ENCODE measurements around the gene RNF43. TPM values are rescaled to one million over a fixed set of nuclear protein-coding genes. Genes with fewer than 3 reads are reported as not detected.

RNF43 gene
- total RNA-seq, 1 experiment from 2014 or later = 2.9 TPM

GRCh38 chr17:58409432-58409831 is 7.9 kb downstream of the RNF43 start:
- no TSS peak for BruUV-seq (replicated peaks)
- H3K27me3 Mint-ChIP-seq (ENCODE audit: unreplicated experiment) = no peaks in the 10 kb centered on the region
- no peaks in the 10 kb centered on the region for H3K36me3 Mint-ChIP-seq (ENCODE audit: insufficient read depth, unreplicated experiment)
- TF ChIP-seq CTCF (IDR thresholded peaks at IDR 0.05; ENCODE audit: unreplicated experiment) = no peak
- no peaks in the 10 kb centered on the region for H3K9me3 Mint-ChIP-seq (ENCODE audit: low read depth, unreplicated experiment)
- intact Hi-C loops (cut with micrococcal nuclease; ENCODE audit: unreplicated experiment) = no loop called here
- DNase-seq = no peak
- no peak overlapping the region for H3K4me3 Mint-ChIP-seq (ENCODE audit: low read depth, unreplicated experiment)
- CTCF ChIA-PET = no interaction called here
- H3K4me1 Mint-ChIP-seq (ENCODE audit: low read depth, unreplicated experiment) = peaks cover 13% of the 10 kb centered on the region
- no peak overlapping the region for H3K27ac Mint-ChIP-seq (ENCODE audit: unreplicated experiment)

GRCh38 chr17:58403311-58403710 is 14.0 kb downstream of the RNF43 start:
- Mint-ChIP-seq H3K4me1 (ENCODE audit: low read depth, unreplicated experiment) (peaks cover 22% of the 10 kb centered on the region), H3K27ac (ENCODE audit: unreplicated experiment) (no peak overlapping the region), H3K27me3 (ENCODE audit: unreplicated experiment) (no peaks in the 10 kb centered on the region), H3K4me3 (ENCODE audit: low read depth, unreplicated experiment) (no peak overlapping the region), H3K36me3 (ENCODE audit: insufficient read depth, unreplicated experiment) (no peaks in the 10 kb centered on the region), H3K9me3 (ENCODE audit: low read depth, unreplicated experiment) (no peaks in the 10 kb centered on the region)
- no TSS peak for BruUV-seq (replicated peaks)
- CTCF ChIA-PET = no interaction called here
- TF ChIP-seq CTCF (IDR thresholded peaks at IDR 0.05; ENCODE audit: unreplicated experiment) = no peak
- intact Hi-C loops (cut with micrococcal nuclease; ENCODE audit: unreplicated experiment) = loop anchor here (2.0 kb wide), 1 partner anchor 15 kb away; no protein-coding TSS in a partner anchor
- DNase-seq = no peak

- CTCF ChIA-PET = no interaction called here
Observed at GRCh38 chr17:58402679-58403078, 14.7 kb downstream of the RNF43 start.

GRCh38 chr17:58402047-58402446 is 15.3 kb downstream of the RNF43 start:
- CTCF ChIA-PET = no interaction called here
- TF ChIP-seq CTCF (IDR thresholded peaks at IDR 0.05; ENCODE audit: unreplicated experiment) = no peak
- intact Hi-C loops (cut with micrococcal nuclease; ENCODE audit: unreplicated experiment) = loop anchor here (2.0 kb wide), 1 partner anchor 13 kb away; no protein-coding TSS in a partner anchor
- Mint-ChIP-seq H3K36me3 (ENCODE audit: insufficient read depth, unreplicated experiment) (no peaks in the 10 kb centered on the region), H3K9me3 (ENCODE audit: low read depth, unreplicated experiment) (no peaks in the 10 kb centered on the region), H3K4me3 (ENCODE audit: low read depth, unreplicated experiment) (no peak overlapping the region), H3K27me3 (ENCODE audit: unreplicated experiment) (no peaks in the 10 kb centered on the region), H3K4me1 (ENCODE audit: low read depth, unreplicated experiment) (peaks cover 30% of the 10 kb centered on the region), H3K27ac (ENCODE audit: unreplicated experiment) (no peak overlapping the region)
- no TSS peak for BruUV-seq (replicated peaks)
- no peak for DNase-seq

More at GRCh38 chr17:58402679-58403078, 14.7 kb downstream of the RNF43 start:
- intact Hi-C loops (cut with micrococcal nuclease; ENCODE audit: unreplicated experiment) = loop anchor here (2.0 kb wide), 1 partner anchor 14 kb away; no protein-coding TSS in a partner anchor
- no TSS peak for BruUV-seq (replicated peaks)
- Mint-ChIP-seq H3K4me1 (ENCODE audit: low read depth, unreplicated experiment) (peaks cover 28% of the 10 kb centered on the region), H3K27ac (ENCODE audit: unreplicated experiment) (no peak overlapping the region), H3K9me3 (ENCODE audit: low read depth, unreplicated experiment) (no peaks in the 10 kb centered on the region), H3K36me3 (ENCODE audit: insufficient read depth, unreplicated experiment) (no peaks in the 10 kb centered on the region), H3K4me3 (ENCODE audit: low read depth, unreplicated experiment) (no peak overlapping the region), H3K27me3 (ENCODE audit: unreplicated experiment) (no peaks in the 10 kb centered on the region)
- no peak for DNase-seq
- TF ChIP-seq CTCF (IDR thresholded peaks at IDR 0.05; ENCODE audit: unreplicated experiment) = no peak

All from Calu3 (cell line).